Measurements from ENCODE around the gene SGPP1. TPM values are rescaled to one million over a fixed set of nuclear protein-coding genes. Genes with fewer than 3 reads are reported as not detected.

SGPP1 gene
- total RNA-seq, 1 experiment from 2014 or later, result 17.7 TPM

DNA sequence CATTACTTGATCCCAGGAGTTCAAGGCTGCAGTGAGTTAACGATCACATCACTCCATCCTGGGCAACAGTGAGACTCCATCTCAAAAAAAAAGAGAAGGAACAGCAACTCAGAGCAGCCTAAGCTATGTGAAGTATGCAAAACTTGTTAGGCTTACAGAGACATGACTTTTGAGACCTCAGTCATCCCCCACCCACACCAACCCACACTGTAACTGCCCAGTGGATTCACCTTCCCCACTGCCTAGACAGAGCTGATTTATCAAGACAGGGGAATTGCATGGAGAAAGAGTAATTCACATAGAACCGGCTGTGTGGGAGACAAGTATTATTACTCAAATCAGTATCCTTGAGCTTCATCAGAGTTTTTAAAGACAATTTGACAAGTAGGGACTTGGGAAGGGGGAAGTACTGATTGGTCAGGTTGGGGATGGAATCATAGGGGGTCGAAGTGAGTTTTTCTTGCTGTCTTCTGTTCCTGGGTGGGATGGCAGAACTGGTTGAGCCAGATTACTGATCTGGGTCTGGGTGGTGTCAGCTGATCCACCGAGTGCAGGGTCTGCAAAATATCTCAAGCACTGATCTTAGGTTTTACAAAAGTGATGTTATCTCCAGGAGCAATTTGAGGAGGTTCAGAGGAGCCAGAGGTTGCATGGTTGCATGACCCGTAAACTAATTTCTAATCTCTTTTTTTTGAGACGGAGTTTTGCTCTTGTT, 80.0 kb downstream of the SGPP1 start:
- no TSS peak for BruUV-seq (replicated peaks)
- ChIA-PET CTCF (no interaction called here), RAD21 (ENCODE audit: low non-redundant PET in 1 of 2, low total read pairs in 2 of 2, uncharacterized antibody in 2 of 2, unreplicated experiment in 2 of 2) (no interaction called here), POLR2A (no interaction called here)
- no peaks in the 10 kb centered on the region for H3K9me3 ChIP-seq (ENCODE audit: control insufficient read depth in 1 of 2, insufficient read depth in 1 of 2, low read depth in 1 of 2, low read length in 2 of 2)
- no peaks in the 10 kb centered on the region for H3K27me3 ChIP-seq (ENCODE audit: insufficient read depth, low read length)
- no peak overlapping the region for H3K4me3 ChIP-seq (replicated peaks in 1 of 2; ENCODE audit: low read depth in 1 of 2, low read length in 2 of 2)
- intact Hi-C loops (cut with micrococcal nuclease), result loop anchor here (10.0 kb wide), 1 partner anchor 657 kb away; no protein-coding TSS in a partner anchor
- TF ChIP-seq, protein P1, sequence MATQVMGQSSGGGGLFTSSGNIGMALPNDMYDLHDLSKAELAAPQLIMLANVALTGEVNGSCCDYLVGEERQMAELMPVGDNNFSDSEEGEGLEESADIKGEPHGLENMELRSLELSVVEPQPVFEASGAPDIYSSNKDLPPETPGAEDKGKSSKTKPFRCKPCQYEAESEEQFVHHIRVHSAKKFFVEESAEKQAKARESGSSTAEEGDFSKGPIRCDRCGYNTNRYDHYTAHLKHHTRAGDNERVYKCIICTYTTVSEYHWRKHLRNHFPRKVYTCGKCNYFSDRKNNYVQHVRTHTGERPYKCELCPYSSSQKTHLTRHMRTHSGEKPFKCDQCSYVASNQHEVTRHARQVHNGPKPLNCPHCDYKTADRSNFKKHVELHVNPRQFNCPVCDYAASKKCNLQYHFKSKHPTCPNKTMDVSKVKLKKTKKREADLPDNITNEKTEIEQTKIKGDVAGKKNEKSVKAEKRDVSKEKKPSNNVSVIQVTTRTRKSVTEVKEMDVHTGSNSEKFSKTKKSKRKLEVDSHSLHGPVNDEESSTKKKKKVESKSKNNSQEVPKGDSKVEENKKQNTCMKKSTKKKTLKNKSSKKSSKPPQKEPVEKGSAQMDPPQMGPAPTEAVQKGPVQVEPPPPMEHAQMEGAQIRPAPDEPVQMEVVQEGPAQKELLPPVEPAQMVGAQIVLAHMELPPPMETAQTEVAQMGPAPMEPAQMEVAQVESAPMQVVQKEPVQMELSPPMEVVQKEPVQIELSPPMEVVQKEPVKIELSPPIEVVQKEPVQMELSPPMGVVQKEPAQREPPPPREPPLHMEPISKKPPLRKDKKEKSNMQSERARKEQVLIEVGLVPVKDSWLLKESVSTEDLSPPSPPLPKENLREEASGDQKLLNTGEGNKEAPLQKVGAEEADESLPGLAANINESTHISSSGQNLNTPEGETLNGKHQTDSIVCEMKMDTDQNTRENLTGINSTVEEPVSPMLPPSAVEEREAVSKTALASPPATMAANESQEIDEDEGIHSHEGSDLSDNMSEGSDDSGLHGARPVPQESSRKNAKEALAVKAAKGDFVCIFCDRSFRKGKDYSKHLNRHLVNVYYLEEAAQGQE (IDR thresholded peaks at IDR 0.05; ENCODE audit: low read depth), result no peak
- TF ChIP-seq, protein P2, sequence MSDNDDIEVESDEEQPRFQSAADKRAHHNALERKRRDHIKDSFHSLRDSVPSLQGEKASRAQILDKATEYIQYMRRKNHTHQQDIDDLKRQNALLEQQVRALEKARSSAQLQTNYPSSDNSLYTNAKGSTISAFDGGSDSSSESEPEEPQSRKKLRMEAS (IDR thresholded peaks at IDR 0.05), result no peak
- no peak for TF ChIP-seq YY1 (IDR thresholded peaks at IDR 0.05; ENCODE audit: extremely low read depth, insufficient replicate concordance, low read depth, low read length)
- no peak for TF ChIP-seq RAD21 (IDR thresholded peaks at IDR 0.05; ENCODE audit: low read depth)
- TF ChIP-seq SRF (IDR thresholded peaks at IDR 0.05; ENCODE audit: low read depth), result no peak
- no peak for TF ChIP-seq EGR1 (IDR thresholded peaks at IDR 0.05; ENCODE audit: low read depth)
- H3K9me2 ChIP-seq (ENCODE audit: insufficient read depth), result no peaks in the 10 kb centered on the region
- H3K4me1 ChIP-seq (ENCODE audit: control insufficient read depth in 1 of 2, insufficient read depth in 2 of 2, low read length in 2 of 2), result peaks cover 0 to 10% of the 10 kb centered on the region in 2 experiments; a peak in 3 of 4 replicates
- no peaks in the 10 kb centered on the region for H3K79me2 ChIP-seq (ENCODE audit: insufficient read depth, low read length)
- no peaks in the 10 kb centered on the region for H3K36me3 ChIP-seq (ENCODE audit: control insufficient read depth in 1 of 2, insufficient read depth in 2 of 2, low read length in 2 of 2)
- no peak overlapping the region for H3K4me2 ChIP-seq (ENCODE audit: low read length)
- no peak overlapping the region for H3K27ac ChIP-seq (ENCODE audit: low read depth, low read length)
- no peak overlapping the region for H2AFZ ChIP-seq (ENCODE audit: low read depth, low read length, poor library complexity, severe bottlenecking)
- no peaks in the 10 kb centered on the region for H4K20me1 ChIP-seq (ENCODE audit: insufficient read depth)
- no peak overlapping the region for H3K9ac ChIP-seq (ENCODE audit: low read length)
- DNase-seq (ENCODE audit: low read depth, low spot score) (no peak), ATAC-seq (no peak)

Data from HCT116 (cell line).